Activated CD4-positive, alpha-beta memory T cell treated with anti-CD3 and anti-CD28 coated beads for 36 hours (primary cell): ENCODE results near the gene MTMR12. TPM values are rescaled to one million over a fixed set of nuclear protein-coding genes. Genes with fewer than 3 reads are reported as not detected.
"Not testable (repeated sequence)": the region's sequence is repeated elsewhere in the genome, so short reads cannot be mapped to it uniquely, and the experiment has no call there.

Experiments
- CTCF ChIA-PET: fragments of 350-600 bp; sonication (Branson Sonifier 250); formaldehyde crosslinking; loops from one replicate; lab custom pipeline; 2021; ENCODE audit warnings: antibody characterized with exemption, inconsistent platforms; lab: Charles Lee
- POLR2A ChIA-PET: fragments of 350-600 bp; sonication (Branson Sonifier 250); formaldehyde crosslinking; loops from one replicate; lab custom pipeline; 2021; ENCODE audit warnings: antibody characterized with exemption; lab: Charles Lee
- DNase-seq: peaks from one replicate; pipeline ENCODE4 v3.0.0-alpha.2; 2020
- H3K27ac Mint-ChIP-seq: one replicate; pipeline ENCODE4 v1.8.0; 2021; ENCODE audit warnings: mixed read lengths
- H3K27me3 Mint-ChIP-seq: one replicate; pipeline ENCODE4 v1.8.0; 2021; ENCODE audit warnings: mixed read lengths
- H3K36me3 Mint-ChIP-seq: one replicate; pipeline ENCODE4 v1.8.0; 2021; ENCODE audit warnings: mixed read lengths
- H3K4me1 Mint-ChIP-seq: one replicate; pipeline ENCODE4 v1.8.0; 2021; ENCODE audit warnings: low read depth, mixed read lengths
- H3K4me3 Mint-ChIP-seq: one replicate; pipeline ENCODE4 v1.8.0; 2021; ENCODE audit warnings: mild to moderate bottlenecking, mixed read lengths
- H3K9me3 Mint-ChIP-seq: one replicate; pipeline ENCODE4 v1.8.0; 2021; ENCODE audit warnings: mixed read lengths
- intact Hi-C: fragments of 100-400 bp; cut with micrococcal nuclease; formaldehyde crosslinking; loops from one replicate; pipeline ENCODE4 v1.15.1; 2023
- total RNA-seq, 2 experiments: library from RNA; stranded (reverse); gene quantifications; one replicate each; pipeline ENCODE4 v1.2.3, GENCODE V29; 2021

MTMR12 gene
- total RNA-seq, 2 experiments from 2014 or later = 22.3 to 22.4 TPM

DNA sequence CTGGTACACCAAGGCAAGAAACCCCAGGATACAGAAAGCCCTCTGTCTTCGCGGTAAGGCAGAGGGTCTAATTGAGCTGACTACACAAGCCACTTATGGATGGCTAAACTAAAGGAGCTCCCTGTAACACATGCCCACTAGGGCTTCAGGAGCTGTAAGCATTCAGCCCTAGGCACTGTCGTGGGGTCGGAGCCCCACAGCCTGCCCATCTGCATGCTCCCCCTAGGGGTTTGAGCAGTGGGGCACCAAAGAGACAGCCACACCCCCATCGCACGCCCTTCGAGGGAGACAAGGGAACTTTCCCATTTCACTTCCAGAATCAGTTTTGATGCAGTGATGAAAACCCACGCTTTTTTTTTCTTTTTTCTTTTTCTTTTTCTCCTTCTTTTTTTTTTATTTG lies 11.0 kb upstream of the MTMR12 start:
- peaks cover 6% of the 10 kb centered on the region for H3K9me3 Mint-ChIP-seq
- POLR2A ChIA-PET = no interaction called here
- CTCF ChIA-PET = interaction anchor here (0.6 to 0.7 kb wide), 2 partner anchors 16 to 92 kb away, joined by 3 read pairs; no protein-coding TSS in a partner anchor
- peaks cover 6% of the 10 kb centered on the region for H3K36me3 Mint-ChIP-seq
- H3K27ac Mint-ChIP-seq = no peak overlapping the region
- no peaks in the 10 kb centered on the region for H3K27me3 Mint-ChIP-seq
- no peak overlapping the region for H3K4me3 Mint-ChIP-seq
- intact Hi-C loops = no loop called here
- no peak for DNase-seq
- H3K4me1 Mint-ChIP-seq = no peaks in the 10 kb centered on the region

DNA sequence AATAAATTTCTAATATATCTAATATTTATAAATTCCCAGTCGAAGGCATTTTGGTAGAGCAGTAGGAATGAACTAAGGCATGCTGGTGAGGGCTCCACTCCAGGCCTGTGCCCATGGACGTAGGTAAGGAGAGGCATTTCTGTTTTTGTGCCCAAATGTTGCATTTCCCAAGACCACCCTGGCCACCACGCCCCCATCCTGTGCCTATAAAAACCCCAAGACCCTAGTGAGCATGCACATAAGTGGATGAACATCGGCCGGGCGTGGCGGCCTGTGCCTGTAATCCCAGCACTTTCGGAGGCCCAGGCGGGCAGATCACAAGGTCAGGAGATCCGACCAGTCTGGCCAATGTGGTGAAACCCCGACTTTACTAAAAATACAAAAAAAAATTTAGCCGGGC lies 10.1 kb upstream of the MTMR12 start:
- intact Hi-C loops = no loop called here
- H3K27ac Mint-ChIP-seq = no peak overlapping the region
- ChIA-PET CTCF (interaction anchor here (0.6 kb wide), 1 partner anchor 106 kb away, joined by 4 read pairs; no protein-coding TSS in a partner anchor), POLR2A (interaction anchor here (0.5 kb wide), 1 partner anchor 15 kb away, joined by 3 read pairs; no protein-coding TSS in a partner anchor)
- H3K36me3 Mint-ChIP-seq = peaks cover 6% of the 10 kb centered on the region
- H3K9me3 Mint-ChIP-seq = peaks cover 6% of the 10 kb centered on the region
- no peak for DNase-seq
- H3K4me3 Mint-ChIP-seq = no peak overlapping the region
- no peaks in the 10 kb centered on the region for H3K27me3 Mint-ChIP-seq
- no peaks in the 10 kb centered on the region for H3K4me1 Mint-ChIP-seq

GRCh38 chr5:32321787-32322186 lies 9.0 kb upstream of the MTMR12 start:
- H3K4me3 Mint-ChIP-seq, DNase-seq, H3K27ac Mint-ChIP-seq, H3K36me3 Mint-ChIP-seq, H3K4me1 Mint-ChIP-seq, H3K27me3 Mint-ChIP-seq, intact Hi-C loops, H3K9me3 Mint-ChIP-seq, POLR2A ChIA-PET: not testable (repeated sequence)
- CTCF ChIA-PET = interaction anchor here (1.1 kb wide), 1 partner anchor 89 kb away, joined by 3 read pairs; no protein-coding TSS in a partner anchor

- Mint-ChIP-seq H3K27ac (no peak overlapping the region), H3K4me3 (no peak overlapping the region), H3K27me3 (no peaks in the 10 kb centered on the region), H3K4me1 (no peaks in the 10 kb centered on the region), H3K9me3 (peaks cover 6% of the 10 kb centered on the region), H3K36me3 (peaks cover 6% of the 10 kb centered on the region)
- intact Hi-C loops = no loop called here
- CTCF ChIA-PET = interaction anchor here (0.6 to 3.4 kb wide), 2 partner anchors 26 to 88 kb away, joined by 3 to 17 read pairs; no protein-coding TSS in a partner anchor
- POLR2A ChIA-PET = no interaction called here
- no peak for DNase-seq
Observed at GRCh38 chr5:32320576-32320975, 7.8 kb upstream of the MTMR12 start.

DNA sequence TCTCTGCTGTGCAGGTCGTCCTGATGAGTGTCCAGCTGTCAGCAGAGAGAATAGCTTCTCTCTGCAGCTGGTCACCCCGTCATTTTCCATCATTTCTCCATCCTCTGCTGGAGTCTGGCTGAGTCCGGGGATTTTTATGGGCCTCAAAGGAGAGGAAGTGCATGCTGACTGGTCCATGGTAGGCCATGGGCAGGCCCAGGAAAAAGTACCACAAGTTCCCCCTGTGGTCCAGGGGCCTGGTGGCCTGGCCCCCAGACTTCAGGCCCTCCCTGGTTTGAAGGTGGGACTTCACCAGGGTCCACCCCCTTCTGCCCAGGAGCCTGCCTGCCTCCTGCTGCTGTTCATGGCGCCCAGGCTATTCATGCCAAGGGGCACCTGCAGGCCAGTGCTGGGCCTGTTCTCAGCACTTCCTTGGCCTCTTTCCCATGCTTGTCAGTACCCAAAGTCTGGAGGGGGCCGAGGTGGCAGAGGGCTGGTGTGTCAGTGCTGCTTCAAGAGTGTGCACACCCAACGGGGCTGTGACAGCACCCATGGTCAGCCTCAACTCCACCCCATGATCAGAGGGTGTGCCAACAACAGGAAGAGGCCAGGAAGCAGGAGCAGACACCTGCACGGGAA lies 7.3 kb upstream of the MTMR12 start:
- CTCF ChIA-PET = interaction anchor here (2.4 to 3.4 kb wide), 2 partner anchors 9 to 87 kb away, joined by 17 to 18 read pairs; no protein-coding TSS in a partner anchor
- intact Hi-C loops = loop anchor here (10.0 kb wide), 1 partner anchor 785 kb away; the partner anchor contains the start of genes C5orf22 and DROSHA

DNA sequence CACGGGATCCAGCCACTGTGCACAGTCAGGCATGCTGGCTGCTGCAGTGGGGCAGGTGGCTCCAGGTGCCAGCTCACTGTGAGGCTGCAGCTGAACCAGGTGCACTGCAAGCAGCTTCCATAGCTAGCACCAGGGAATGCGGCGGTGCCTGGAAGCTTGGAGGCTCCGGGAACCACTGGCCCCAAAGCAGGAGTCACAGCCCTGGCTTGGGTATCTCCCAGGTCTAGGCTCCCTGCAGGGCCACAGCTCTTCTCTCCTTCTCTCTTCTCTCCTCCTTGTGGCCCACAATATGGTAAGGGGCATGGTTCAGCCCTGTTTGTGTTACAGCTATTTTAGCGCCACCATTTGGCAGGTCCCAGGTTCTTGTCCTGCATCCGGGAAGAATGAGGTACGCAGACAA lies 6.7 kb upstream of the MTMR12 start:
- no peak for DNase-seq
- Mint-ChIP-seq H3K9me3 (peaks cover 6% of the 10 kb centered on the region), H3K4me1 (no peaks in the 10 kb centered on the region), H3K4me3 (no peak overlapping the region), H3K36me3 (peaks cover 6% of the 10 kb centered on the region), H3K27me3 (no peaks in the 10 kb centered on the region), H3K27ac (no peak overlapping the region)
- POLR2A ChIA-PET = no interaction called here
- intact Hi-C loops = loop anchor here (10.0 kb wide), 1 partner anchor 785 kb away; the partner anchor contains the start of genes C5orf22 and DROSHA
- CTCF ChIA-PET = interaction anchor here (0.6 to 3.4 kb wide), 3 partner anchors 10 to 86 kb away, joined by 3 to 18 read pairs (median 17); no protein-coding TSS in a partner anchor

More for the DNA sequence above, 7.3 kb upstream of the MTMR12 start:
- Mint-ChIP-seq H3K36me3 (peaks cover 6% of the 10 kb centered on the region), H3K27me3 (no peaks in the 10 kb centered on the region), H3K27ac (no peak overlapping the region), H3K4me3 (no peak overlapping the region), H3K4me1 (no peaks in the 10 kb centered on the region), H3K9me3 (peaks cover 6% of the 10 kb centered on the region)
- POLR2A ChIA-PET = no interaction called here
- DNase-seq = no peak

DNA sequence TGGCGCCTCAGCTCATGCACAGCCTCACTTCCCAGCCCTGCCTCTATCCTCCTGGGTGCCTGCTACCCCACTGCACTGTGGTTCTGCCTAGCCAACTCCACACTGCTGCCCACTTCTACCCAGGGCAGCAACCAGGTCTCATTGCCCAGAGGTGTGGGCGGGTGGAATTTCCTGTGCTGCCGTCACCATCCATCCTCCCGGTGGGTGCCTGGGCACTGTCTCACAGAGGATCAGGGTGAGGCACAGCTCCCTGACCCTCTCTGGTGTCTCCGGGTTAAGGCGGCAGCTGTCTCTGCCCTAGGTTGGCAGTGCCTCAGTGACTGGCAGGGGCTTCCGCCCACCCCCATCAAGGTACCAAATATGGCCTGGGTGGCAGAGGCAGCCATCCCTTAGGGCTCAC lies 4.3 kb upstream of the MTMR12 start:
- H3K27me3 Mint-ChIP-seq = no peaks in the 10 kb centered on the region
- intact Hi-C loops = loop anchor here (10.0 kb wide), 1 partner anchor 782 kb away; the partner anchor contains the start of genes C5orf22 and DROSHA
- H3K4me1 Mint-ChIP-seq = no peaks in the 10 kb centered on the region
- CTCF ChIA-PET = interaction anchor here (1.3 to 3.4 kb wide), 2 partner anchors 12 to 84 kb away, joined by 3 to 17 read pairs; no protein-coding TSS in a partner anchor
- H3K27ac Mint-ChIP-seq = no peak overlapping the region
- peaks cover 6% of the 10 kb centered on the region for H3K9me3 Mint-ChIP-seq
- H3K36me3 Mint-ChIP-seq = peaks cover 6% of the 10 kb centered on the region
- POLR2A ChIA-PET = no interaction called here
- H3K4me3 Mint-ChIP-seq = no peak overlapping the region
- peak; percentile 18 for DNase-seq

GRCh38 chr5:32315221-32316014 lies 2.7 kb upstream of the MTMR12 start:
- no peak overlapping the region for H3K27ac Mint-ChIP-seq
- H3K36me3 Mint-ChIP-seq = peaks cover under 1% of the 10 kb centered on the region
- peaks cover 12% of the 10 kb centered on the region for H3K4me1 Mint-ChIP-seq
- DNase-seq = no peak
- intact Hi-C loops = loop anchor here (10.0 kb wide), 1 partner anchor 781 kb away; the partner anchor contains the start of genes C5orf22 and DROSHA
- no peaks in the 10 kb centered on the region for H3K27me3 Mint-ChIP-seq
- H3K4me3 Mint-ChIP-seq = no peak overlapping the region
- H3K9me3 Mint-ChIP-seq = no peaks in the 10 kb centered on the region
- CTCF ChIA-PET = interaction anchor here (0.9 to 1.3 kb wide), 3 partner anchors 14 to 83 kb away, joined by 3 to 4 read pairs (median 3); no protein-coding TSS in a partner anchor
- POLR2A ChIA-PET = no interaction called here

DNA sequence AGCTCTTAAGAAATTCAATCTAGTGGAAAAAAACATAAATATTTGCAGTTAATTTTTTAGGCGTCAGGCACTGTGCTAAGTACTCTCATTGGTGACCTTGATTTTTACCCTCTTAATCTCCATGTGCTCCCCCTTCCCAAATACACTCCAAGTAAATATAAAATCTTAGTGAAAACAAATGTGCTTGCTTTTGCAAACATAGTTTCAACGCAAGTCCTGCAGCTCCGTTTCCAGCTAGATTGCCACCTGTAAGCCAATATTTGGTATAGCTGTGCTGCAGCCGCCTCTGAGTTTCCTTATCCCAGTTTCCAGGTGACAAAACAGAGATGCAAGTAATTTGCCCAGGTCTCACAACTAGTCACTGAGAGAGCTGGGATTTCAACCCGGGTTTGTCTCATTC lies 1.9 kb upstream of the MTMR12 start:
- intact Hi-C loops = loop anchor here (5.0 to 10.0 kb wide), 3 partner anchors 52 to 780 kb away; partner anchors contain the start of genes C5orf22 and DROSHA
- ChIA-PET POLR2A (no interaction called here), CTCF (interaction anchor here (0.9 kb wide), 1 partner anchor 15 kb away, joined by 4 read pairs; no protein-coding TSS in a partner anchor)
- no peak for DNase-seq
- H3K9me3 Mint-ChIP-seq = no peaks in the 10 kb centered on the region
- H3K27ac Mint-ChIP-seq = no peak overlapping the region
- peaks cover 4% of the 10 kb centered on the region for H3K36me3 Mint-ChIP-seq
- peak overlapping the region; percentile 34 for H3K4me3 Mint-ChIP-seq
- H3K4me1 Mint-ChIP-seq = peaks cover 16% of the 10 kb centered on the region
- no peaks in the 10 kb centered on the region for H3K27me3 Mint-ChIP-seq

DNA sequence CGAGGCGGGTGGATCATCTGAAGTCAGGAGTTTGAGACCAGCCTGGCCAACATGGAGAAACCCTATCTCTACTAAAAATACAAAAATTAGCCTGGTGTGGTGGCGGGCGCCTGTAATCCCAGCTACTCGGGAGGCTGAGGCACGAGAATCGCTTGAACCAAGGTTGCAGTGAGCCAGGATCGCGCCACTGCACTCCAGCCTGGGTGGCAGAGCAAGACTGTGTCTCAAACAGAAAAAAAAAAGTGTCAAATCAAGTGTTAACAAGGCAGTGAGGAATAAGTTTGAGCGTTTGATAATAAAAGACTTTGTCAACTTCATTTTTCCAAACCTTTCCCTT lies 1.4 kb upstream of the MTMR12 start:
- Mint-ChIP-seq H3K4me1 (peaks cover 21% of the 10 kb centered on the region), H3K4me3 (peak overlapping the region; percentile 34)
- H3K9me3 Mint-ChIP-seq, H3K36me3 Mint-ChIP-seq, H3K27me3 Mint-ChIP-seq, DNase-seq, H3K27ac Mint-ChIP-seq, CTCF ChIA-PET: not testable (repeated sequence)
- intact Hi-C loops = loop anchor here (5.0 to 10.0 kb wide), 3 partner anchors 52 to 779 kb away; partner anchors contain the start of genes C5orf22 and DROSHA
- POLR2A ChIA-PET = interaction anchor here (0.7 kb wide), 1 partner anchor 15 kb away, joined by 3 read pairs; no protein-coding TSS in a partner anchor

- Mint-ChIP-seq H3K9me3 (no peaks in the 10 kb centered on the region), H3K27me3 (no peaks in the 10 kb centered on the region), H3K27ac (peak overlapping the region; percentile 53), H3K36me3 (peaks cover 4% of the 10 kb centered on the region), H3K4me3 (peak overlapping the region; percentile 86), H3K4me1 (peaks cover 25% of the 10 kb centered on the region)
- CTCF ChIA-PET = interaction anchor here (0.9 to 1.1 kb wide), 2 partner anchors 28 to 195 kb away, joined by 3 read pairs; no protein-coding TSS in a partner anchor
- intact Hi-C loops = loop anchor here (5.0 to 10.0 kb wide), 3 partner anchors 50 to 777 kb away; partner anchors contain the start of genes C5orf22 and DROSHA
- DNase-seq = peak; percentile 59
- POLR2A ChIA-PET = interaction anchor here (1.9 kb wide), 1 partner anchor 15 kb away, joined by 5 read pairs; no protein-coding TSS in a partner anchor
Observed at GRCh38 chr5:32312197-32312594, 543 bp downstream of the MTMR12 start.
